GM12892 (cell line): ENCODE results near the gene LBHD2.

Experiments
- POLR2A ChIP-seq: IDR thresholded peaks from 2 replicates; pipeline ENCODE4 v1.6.1; 2011; ENCODE audit warnings: low read depth, low read length, control low read depth
- POLR2AphosphoS5 ChIP-seq: IDR thresholded peaks from 2 replicates; pipeline ENCODE4 v1.6.1; 2011; ENCODE audit warnings: low read depth, low read length, control low read depth
- TAF1 ChIP-seq: IDR thresholded peaks from 2 replicates; pipeline ENCODE4 v1.6.1; 2011; ENCODE audit warnings: low read depth, mild to moderate bottlenecking, control low read depth, low read length, borderline replicate concordance

- no peak for TF ChIP-seq TAF1
- TF ChIP-seq POLR2AphosphoS5 = no peak
- no peak for TF ChIP-seq POLR2A
These were observed 54.5 kb downstream of the LBHD2 start for GRCh38 chr14:103138301-103139131.
